DOHH2 (cell line): ENCODE results near the gene SLBP.

Source experiments
- CTCF ChIP-seq: fragments of 200-600 bp; sonication (generic); IDR thresholded peaks from one replicate; pipeline ENCODE4 v1.5.1; 2014; ENCODE audit warnings: antibody characterized with exemption, mild to moderate bottlenecking, low read depth, low read length; ENCODE audit not compliant: poor library complexity, severe bottlenecking
- EZH2phosphoT487 ChIP-seq: fragments of 200-600 bp; sonication (generic); IDR thresholded peaks from 2 replicates; pipeline ENCODE4 v1.6.1; 2017; ENCODE audit warnings: borderline replicate concordance, mild to moderate bottlenecking, antibody characterized with exemption, low read length, moderate library complexity, mixed read lengths

- TF ChIP-seq CTCF (no peak), EZH2phosphoT487 (no peak)
Measured at GRCh38 chr4:1667273-1667672, 44.8 kb downstream of the SLBP start.
